H1 (cell line): Measurements from ENCODE around the gene DNER. TPM values are rescaled to one million over a fixed set of nuclear protein-coding genes. Genes with fewer than 3 reads are reported as not detected.

ENCODE experiments used
- CBX5 ChIP-seq: fragments of 300-800, 300-1000 bp; sonication (generic); IDR thresholded peaks from 2 replicates; pipeline ENCODE4 v1.7.1; 2016; ENCODE audit warnings: antibody characterized with exemption, low read length, low read depth
- CHD2 ChIP-seq: IDR thresholded peaks from 2 replicates; pipeline ENCODE4 v1.6.1; 2012; ENCODE audit warnings: low read length, improper control_type of control experiment
- CHD7 ChIP-seq: fragments of 300-600 bp; sonication (generic); IDR thresholded peaks from 2 replicates; pipeline ENCODE4 v1.7.1; 2012; ENCODE audit warnings: low read length, moderate library complexity, mild to moderate bottlenecking, inconsistent platforms; ENCODE audit not compliant: insufficient replicate concordance
- FOSL1 ChIP-seq: IDR thresholded peaks from 2 replicates; pipeline ENCODE4 v1.6.1; 2011; ENCODE audit warnings: mild to moderate bottlenecking, low read depth, low read length, moderate library complexity; ENCODE audit not compliant: insufficient read depth
- NRF1 ChIP-seq: IDR thresholded peaks from 2 replicates; pipeline ENCODE4 v1.6.1; 2011; ENCODE audit warnings: mild to moderate bottlenecking, low read depth, low read length, improper control_type of control experiment
- POLR2A ChIP-seq, 2 experiments: IDR thresholded peaks; 1 replicate in 1 of 2; 2 replicates in 1 of 2; pipeline ENCODE4 v1.6.1; 2011; ENCODE audit warnings: low read depth in 2 of 2, low read length in 2 of 2, mild to moderate bottlenecking in 2 of 2; ENCODE audit errors: control extremely low read depth in 1 of 2
- RXRA ChIP-seq: IDR thresholded peaks from 2 replicates; pipeline ENCODE4 v1.6.1; 2011; ENCODE audit warnings: low read depth, mild to moderate bottlenecking, low read length, moderate library complexity; ENCODE audit not compliant: insufficient read depth
- SP2 ChIP-seq: IDR thresholded peaks from 2 replicates; pipeline ENCODE4 v1.6.1; 2012; ENCODE audit warnings: mild to moderate bottlenecking, low read length, inconsistent platforms
- polyA plus RNA-seq, 7 experiments: library from polyadenylated mRNA; depleted of rRNA in 3 of 7; stranded (reverse) in 5 of 7; unstranded in 2 of 7; fragments of >200 nt in 5 of 7; fragments of 200-250 nt in 2 of 7; gene quantifications; 1 replicate in 5 of 7; 2 replicates in 1 of 7; 4 replicates in 1 of 7; pipeline versions ENCODE4 v1.2.1 to v1.2.3, GENCODE V29; 2011 to 2013; ENCODE audit warnings: missing spikeins in 2 of 7, mixed read lengths in 2 of 7
- total RNA-seq: library from RNA; stranded (reverse); fragmentation: NEBNext Ultra II Directional; extraction: Animal tissue kit (Norgen Biotek cat#: 25700); gene quantifications from 2 replicates; pipeline ENCODE4 v1.2.1, GENCODE V29; 2021
- TF ChIP-seq, protein P1 (sequence below): IDR thresholded peaks from 2 replicates; pipeline ENCODE4 v1.6.1; 2012; ENCODE audit warnings: low read length, inconsistent platforms

DNER gene
- total and polyA plus RNA-seq, 2 of the 8 experiments (the other 6 are each of a cell fraction or from before 2014, with no cell fraction given) = 6.8 to 16.3 TPM

DNA sequence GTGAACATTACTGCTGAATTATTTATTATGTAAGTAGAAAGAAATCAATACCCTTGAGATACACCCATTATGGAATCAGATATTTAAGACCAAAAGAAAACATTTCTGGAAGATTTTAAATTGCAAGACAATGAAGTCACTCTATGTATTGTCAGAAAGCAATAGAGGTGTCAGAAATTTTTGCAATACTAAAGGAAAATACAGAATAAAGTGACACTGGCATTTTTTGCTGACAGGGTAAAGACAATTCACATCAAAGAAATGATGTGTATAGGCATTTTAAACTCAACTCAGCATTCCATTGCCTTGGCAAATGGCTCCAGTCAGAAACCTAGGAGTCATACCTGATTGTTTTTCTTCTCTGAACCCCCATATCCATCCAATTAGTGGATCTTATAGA lies 252.2 kb downstream of the DNER start (continued):
- TF ChIP-seq FOSL1 (no peak), CBX5 (no peak), SP2 (no peak), POLR2A (IDR thresholded peaks at IDR 0.05; ENCODE audit: control extremely low read depth in 1 of 2, low read depth in 2 of 2, low read length in 2 of 2) (no peak), NRF1 (no peak), RXRA (no peak), CHD2 (no peak), CHD7 (no peak)
- TF ChIP-seq, protein P1, sequence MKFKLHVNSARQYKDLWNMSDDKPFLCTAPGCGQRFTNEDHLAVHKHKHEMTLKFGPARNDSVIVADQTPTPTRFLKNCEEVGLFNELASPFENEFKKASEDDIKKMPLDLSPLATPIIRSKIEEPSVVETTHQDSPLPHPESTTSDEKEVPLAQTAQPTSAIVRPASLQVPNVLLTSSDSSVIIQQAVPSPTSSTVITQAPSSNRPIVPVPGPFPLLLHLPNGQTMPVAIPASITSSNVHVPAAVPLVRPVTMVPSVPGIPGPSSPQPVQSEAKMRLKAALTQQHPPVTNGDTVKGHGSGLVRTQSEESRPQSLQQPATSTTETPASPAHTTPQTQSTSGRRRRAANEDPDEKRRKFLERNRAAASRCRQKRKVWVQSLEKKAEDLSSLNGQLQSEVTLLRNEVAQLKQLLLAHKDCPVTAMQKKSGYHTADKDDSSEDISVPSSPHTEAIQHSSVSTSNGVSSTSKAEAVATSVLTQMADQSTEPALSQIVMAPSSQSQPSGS = no peak
